Suppressor macrophage treated with lipopolysaccharide for 4 hours (primary cell): Measurements from ENCODE around the gene CPED1.
"Not testable (repeated sequence)": the region's sequence is repeated elsewhere in the genome, so short reads cannot be mapped to it uniquely, and the experiment has no call there.

Experiments
- DNase-seq: peaks from one replicate; pipeline ENCODE4 v3.0.0-alpha.2; 2020

Gene CPED1

GRCh38 chr7:121269798-121270197 lies 281.3 kb downstream of the CPED1 start:
- no peak for DNase-seq

GRCh38 chr7:121271098-121271497 lies 282.6 kb downstream of the CPED1 start:
- DNase-seq: no peak

GRCh38 chr7:121271916-121272315 lies 283.4 kb downstream of the CPED1 start:
- no peak for DNase-seq

- no peak for DNase-seq
Observed at GRCh38 chr7:121272676-121273075, 284.2 kb downstream of the CPED1 start.

GRCh38 chr7:121273467-121274167 lies 285.1 kb downstream of the CPED1 start:
- DNase-seq: no peak

GRCh38 chr7:121274467-121274866 lies 286.0 kb downstream of the CPED1 start:
- no peak for DNase-seq

GRCh38 chr7:121275204-121275603 lies 286.7 kb downstream of the CPED1 start:
- no peak for DNase-seq

- no peak for DNase-seq
Observed at GRCh38 chr7:121276313-121276712, 287.8 kb downstream of the CPED1 start.

- DNase-seq: peak; percentile 21
Observed at GRCh38 chr7:121278120-121279021, 289.9 kb downstream of the CPED1 start.

GRCh38 chr7:121279060-121279620 lies 290.6 kb downstream of the CPED1 start:
- DNase-seq: no peak

GRCh38 chr7:121279822-121280221 lies 291.3 kb downstream of the CPED1 start:
- no peak for DNase-seq

- DNase-seq: no peak
Observed at GRCh38 chr7:121280656-121281055, 292.1 kb downstream of the CPED1 start.

- DNase-seq: no peak
Observed at GRCh38 chr7:121282129-121282528, 293.6 kb downstream of the CPED1 start.

- DNase-seq: no peak
Observed at GRCh38 chr7:121285066-121285667, 296.7 kb downstream of the CPED1 start.

- DNase-seq: no peak
Observed at GRCh38 chr7:121286186-121286585, 297.7 kb downstream of the CPED1 start.

GRCh38 chr7:121286742-121287734 lies 298.5 kb downstream of the CPED1 start:
- no peak for DNase-seq

GRCh38 chr7:121288894-121289293 lies 300.4 kb downstream of the CPED1 start:
- no peak for DNase-seq

- not testable (repeated sequence) for DNase-seq
Observed at GRCh38 chr7:121289930-121290329, 301.4 kb downstream of the CPED1 start.

- DNase-seq: no peak
Observed at GRCh38 chr7:121294448-121294992, 306.0 kb downstream of the CPED1 start.

- no peak for DNase-seq
Observed at GRCh38 chr7:121297843-121298242, 309.3 kb downstream of the CPED1 start.

GRCh38 chr7:121298831-121299239 lies 310.3 kb downstream of the CPED1 start:
- DNase-seq: no peak
